IPS-NIHi11 (cell line): Measurements from ENCODE around the gene HSD11B1L.
"Not testable (repeated sequence)": the region's sequence is repeated elsewhere in the genome, so short reads cannot be mapped to it uniquely, and the experiment has no call there.

Experiments used
- DNase-seq: peaks from one replicate; pipeline ENCODE4 v3.0.0; 2012; ENCODE audit warnings: mixed read lengths, low spot score

Gene HSD11B1L

GRCh38 chr19:5686647-5687359 is 6.0 kb downstream of the HSD11B1L start:
- DNase-seq = peak; percentile 94

DNA sequence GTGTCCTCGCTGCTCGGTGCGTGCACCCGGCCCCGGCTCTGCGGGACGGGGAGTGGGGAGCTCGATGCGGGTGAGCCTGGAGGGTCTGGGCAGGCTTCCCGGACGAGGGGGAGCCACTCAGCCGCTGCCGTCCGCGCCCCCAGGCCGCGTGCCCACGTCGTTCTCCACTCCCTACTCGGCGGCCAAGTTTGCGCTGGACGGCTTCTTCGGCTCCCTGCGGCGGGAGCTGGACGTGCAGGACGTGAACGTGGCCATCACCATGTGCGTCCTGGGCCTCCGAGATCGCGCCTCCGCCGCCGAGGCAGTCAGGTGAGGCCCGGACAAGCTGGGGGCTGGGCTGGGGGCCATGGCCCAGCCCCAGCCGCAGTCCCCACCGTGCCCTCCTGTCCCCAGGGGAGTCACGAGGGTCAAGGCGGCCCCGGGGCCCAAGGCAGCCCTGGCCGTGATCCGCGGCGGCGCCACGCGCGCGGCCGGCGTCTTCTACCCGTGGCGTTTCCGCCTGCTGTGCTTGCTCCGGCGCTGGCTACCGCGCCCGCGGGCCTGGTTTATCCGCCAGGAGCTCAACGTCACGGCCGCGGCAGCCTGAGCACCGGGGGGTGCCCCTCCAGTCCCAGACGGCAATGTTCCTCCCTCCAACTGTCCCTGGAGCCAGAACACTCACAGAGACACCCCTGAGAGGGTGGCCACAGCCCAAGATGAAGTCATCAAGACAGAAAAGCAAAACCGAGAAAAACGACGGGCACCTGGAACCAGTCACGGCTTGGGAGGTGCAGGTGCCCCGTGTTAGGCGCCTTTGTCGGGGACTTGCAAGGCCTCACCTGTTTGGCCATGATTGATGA is 6.8 kb downstream of the HSD11B1L start:
- peak; percentile 3 for DNase-seq

GRCh38 chr19:5688262-5688881 is 7.5 kb downstream of the HSD11B1L start:
- not testable (repeated sequence) for DNase-seq

GRCh38 chr19:5690125-5690954 is 9.5 kb downstream of the HSD11B1L start, which contains the start of gene RPL36:
Gene RPL36 (plus strand): TSS chr19:5690295. CDS start chr19:5690508, 213 bp downstream.
- peak; percentile 92 for DNase-seq

- DNase-seq = no peak
These were observed 10.4 kb downstream of the HSD11B1L start for GRCh38 chr19:5690955-5691821.

DNA sequence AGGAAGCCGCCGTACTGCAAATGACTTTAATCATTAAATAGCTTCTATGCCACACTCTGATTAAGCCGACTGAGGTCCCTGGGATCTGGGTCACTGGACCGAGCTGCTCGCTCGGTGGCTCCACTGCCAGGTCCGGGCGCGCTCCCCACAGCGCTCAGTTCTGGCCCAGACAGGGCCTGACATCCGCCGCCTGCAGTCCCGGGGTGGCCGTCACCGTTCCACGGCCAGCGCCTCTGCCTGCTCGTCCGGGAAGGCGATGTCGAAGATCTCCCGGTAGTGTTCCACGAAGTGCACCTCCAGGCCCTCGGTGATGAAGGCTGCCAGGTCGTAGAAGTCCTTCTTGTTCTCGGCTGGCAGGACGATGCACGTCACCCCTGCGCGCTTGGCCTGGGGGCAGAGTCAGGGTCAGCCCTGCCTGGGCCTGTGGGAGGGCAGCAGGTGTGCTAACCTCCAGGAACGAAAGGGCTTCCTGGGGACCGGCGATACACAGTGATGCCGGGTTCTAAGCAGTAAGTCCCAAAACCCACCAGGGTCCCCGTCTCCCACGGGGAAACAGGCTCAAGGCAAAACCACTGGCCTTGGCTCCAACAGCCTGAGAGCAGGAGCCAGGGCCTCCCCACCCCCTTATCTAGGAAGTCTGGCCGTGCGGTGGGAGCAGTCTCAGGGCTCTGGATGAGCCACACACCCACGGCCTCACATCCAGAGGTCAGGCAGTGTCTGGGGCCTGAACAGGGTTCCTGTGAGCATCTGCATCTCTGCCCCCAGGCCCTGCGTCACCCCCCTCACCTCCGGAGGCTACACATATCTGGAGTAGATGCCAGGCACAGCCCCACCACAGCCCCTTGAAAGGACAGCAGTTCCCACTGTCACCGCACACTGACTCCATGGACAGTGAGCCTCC is 11.2 kb downstream of the HSD11B1L start:
- DNase-seq = peak; percentile 6

- peak; percentile 3 for DNase-seq
These were observed 11.9 kb downstream of the HSD11B1L start for GRCh38 chr19:5692723-5693194.

DNA sequence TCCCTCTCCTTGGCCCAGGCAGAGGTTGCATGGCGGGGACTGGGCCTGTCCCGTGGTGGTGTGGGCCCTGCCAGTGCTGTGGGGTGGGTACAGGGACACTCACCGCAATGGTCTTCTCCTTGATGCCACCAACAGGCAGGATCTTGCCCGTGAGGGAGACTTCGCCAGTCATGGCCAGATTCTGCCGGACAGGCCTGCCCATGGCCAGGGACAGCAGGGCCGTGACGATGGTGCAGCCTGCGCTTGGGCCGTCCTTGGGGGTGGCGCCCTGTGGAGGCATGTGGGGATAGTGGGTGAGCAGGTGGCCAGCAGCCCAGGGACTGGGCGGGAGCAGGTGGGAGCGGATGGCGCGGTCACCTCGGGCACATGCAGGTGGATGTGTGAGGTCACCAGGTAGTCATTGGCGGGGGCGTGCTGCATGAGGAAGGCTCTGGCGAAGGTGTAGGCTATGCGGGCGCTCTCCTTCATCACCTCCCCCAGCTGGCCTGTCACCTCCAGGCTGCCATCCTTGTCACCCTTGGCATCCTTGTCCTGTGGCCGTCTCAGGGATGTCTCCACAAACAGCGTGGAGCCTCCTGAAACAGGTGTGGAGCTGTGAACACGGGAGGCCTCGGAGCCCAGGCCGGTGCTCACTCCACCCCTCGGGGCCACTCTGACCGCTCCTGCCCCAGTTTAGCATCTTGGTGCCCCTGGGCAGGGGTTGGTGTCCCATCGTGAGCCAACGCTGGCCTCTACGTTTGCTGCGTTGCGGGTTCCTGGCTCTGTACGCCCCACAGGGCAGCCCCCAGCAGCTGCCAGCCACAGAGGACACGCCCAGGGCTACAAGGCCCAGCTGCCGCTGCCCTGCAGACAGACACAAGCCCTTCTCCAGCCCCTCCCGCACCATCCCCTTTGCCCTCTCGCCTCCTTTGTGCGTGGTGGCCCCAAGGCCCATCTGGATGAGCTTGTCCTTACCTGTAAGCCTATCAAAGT is 12.7 kb downstream of the HSD11B1L start:
- no peak for DNase-seq

GRCh38 chr19:5694167-5694955 is 13.5 kb downstream of the HSD11B1L start:
- peak; percentile 5 for DNase-seq

DNA sequence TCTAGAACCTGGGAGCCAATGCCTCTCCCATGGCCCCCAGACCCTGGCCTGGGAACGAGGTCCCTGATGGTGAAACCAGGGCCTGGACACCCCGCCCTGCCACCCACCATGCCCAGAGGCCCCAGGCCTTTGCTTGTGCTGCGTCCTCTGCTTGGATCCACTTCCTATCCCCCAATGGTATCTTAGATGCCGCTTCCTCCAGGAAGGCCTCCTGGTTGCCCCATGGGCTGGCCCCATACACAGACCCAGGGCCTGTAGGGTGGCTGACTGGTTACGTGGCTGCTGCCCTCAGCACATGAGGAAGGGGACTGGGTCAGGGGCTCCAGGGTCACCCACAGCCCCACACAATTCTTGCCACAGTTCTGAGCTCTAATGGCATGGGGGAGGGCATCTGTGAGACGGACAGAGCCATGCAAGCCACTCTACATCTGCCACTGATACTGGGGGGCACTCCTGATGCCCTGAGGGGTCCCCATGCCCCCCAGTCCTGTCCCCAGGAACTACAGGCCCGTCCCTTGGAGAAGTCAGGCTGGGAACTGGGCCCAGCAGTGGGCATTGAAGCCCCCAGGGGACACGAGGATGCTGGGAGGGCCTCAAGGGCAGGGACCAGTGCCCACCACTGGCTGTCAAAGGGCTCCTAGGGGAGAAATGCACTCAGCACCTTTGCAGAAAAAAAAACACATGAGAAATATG is 14.3 kb downstream of the HSD11B1L start:
- no peak for DNase-seq

GRCh38 chr19:5695649-5696195 is 14.9 kb downstream of the HSD11B1L start:
- peak; percentile 29 for DNase-seq

DNA sequence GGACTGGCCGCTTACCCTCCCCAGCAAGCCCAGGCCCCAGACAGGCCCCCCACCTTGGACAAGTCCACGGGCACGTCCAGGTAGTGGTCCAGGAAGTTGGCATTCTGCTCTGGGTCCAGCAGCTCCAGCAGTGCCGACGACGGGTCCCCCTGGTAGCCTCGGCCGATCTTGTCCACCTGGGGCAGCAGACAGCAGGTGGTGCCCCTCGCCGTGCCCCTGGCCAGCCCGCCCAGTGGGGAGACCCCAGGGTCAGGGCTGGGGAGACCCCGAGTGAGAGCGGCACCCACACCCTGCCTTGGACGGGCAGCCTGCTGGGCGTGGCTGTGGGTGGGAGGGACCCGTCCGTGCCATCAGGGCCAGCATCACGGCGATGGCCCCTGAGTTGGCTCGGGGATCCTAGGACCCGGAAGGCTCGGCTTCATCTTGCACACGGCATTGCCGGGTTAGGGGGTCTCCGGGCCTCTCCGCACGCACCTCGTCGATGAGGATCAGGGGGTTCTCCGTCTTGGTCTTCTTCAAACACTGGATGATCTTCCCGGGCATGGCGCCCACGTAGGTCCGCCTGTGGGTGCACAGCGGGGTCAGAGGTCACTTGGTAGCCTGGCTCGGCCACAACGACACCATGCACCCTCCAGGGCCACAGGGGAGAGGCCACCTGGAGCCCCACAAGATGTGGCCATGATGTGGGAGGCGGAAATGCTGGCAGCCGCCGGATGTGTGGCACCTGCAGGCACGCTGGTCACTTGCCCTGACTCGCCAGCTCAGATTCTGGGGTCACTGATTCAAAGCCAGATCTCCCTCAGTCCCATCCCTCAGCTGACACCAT is 15.6 kb downstream of the HSD11B1L start:
- peak; percentile 7 for DNase-seq

GRCh38 chr19:5697022-5697889 is 16.4 kb downstream of the HSD11B1L start:
- peak; percentile 17 for DNase-seq

- DNase-seq = peak; percentile 37
These were observed 17.2 kb downstream of the HSD11B1L start for GRCh38 chr19:5697890-5698634.
